ENCODE results near the gene MT1M.

DNA sequence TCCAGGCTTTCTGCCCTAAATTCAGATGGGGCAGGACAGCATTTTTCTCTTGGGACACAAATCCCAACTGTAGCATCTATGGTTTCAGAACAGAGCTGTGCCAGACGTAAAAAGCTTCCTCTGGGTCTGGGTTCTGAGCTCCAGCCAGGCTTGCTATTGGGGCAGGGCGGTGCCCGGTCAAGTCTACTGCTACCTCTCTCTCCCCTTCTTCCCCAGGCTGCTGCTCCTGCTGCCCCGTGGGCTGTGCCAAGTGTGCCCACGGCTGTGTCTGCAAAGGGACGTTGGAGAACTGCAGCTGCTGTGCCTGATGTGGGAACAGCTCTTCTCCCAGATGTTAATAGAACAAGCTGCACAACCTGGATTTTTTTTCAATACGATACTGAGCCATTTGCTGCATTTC lies 1.1 kb downstream of the MT1M start:
- no peak for TF ChIP-seq CTCF (IDR thresholded peaks at IDR 0.05; ENCODE audit: insufficient read depth, low read length, poor library complexity, severe bottlenecking)
- TF ChIP-seq EZH2phosphoT487 (conservative IDR thresholded peaks at IDR 0.05; ENCODE audit: low read length), result no peak
